ENCODE measurements around the gene MLLT3. TPM values are rescaled to one million over a fixed set of nuclear protein-coding genes. Genes with fewer than 3 reads are reported as not detected.

Gene MLLT3
- total RNA-seq, 2 experiments from 2014 or later = 59.1 to 60.8 TPM

DNA sequence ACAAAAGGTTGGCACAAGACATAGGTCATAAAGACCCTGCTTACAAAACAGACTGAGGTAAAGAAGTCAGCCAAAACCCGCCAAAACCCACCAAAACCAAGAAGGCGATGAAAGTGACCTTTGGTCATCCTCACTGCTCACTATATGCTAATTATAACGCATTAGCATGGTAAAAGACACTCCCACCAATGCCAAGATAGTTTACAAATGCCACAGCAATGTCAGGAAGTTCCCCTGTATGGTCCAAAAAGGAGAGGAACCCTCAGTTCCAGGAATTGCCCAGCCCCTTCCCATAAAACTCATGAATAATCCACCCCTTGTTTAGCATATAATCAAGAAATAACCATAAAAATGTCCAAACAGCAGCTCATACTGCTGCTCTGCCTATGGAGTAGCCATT, 27.7 kb downstream of the MLLT3 start:
- no peaks in the 10 kb centered on the region for H3K27me3 Mint-ChIP-seq
- POLR2A ChIA-PET = no interaction called here
- peaks cover 31% of the 10 kb centered on the region for H3K36me3 Mint-ChIP-seq (ENCODE audit: low read depth)
- H3K27ac Mint-ChIP-seq = no peak overlapping the region
- intact Hi-C loops (cut with micrococcal nuclease) = no loop called here
- TF ChIP-seq, protein P1, sequence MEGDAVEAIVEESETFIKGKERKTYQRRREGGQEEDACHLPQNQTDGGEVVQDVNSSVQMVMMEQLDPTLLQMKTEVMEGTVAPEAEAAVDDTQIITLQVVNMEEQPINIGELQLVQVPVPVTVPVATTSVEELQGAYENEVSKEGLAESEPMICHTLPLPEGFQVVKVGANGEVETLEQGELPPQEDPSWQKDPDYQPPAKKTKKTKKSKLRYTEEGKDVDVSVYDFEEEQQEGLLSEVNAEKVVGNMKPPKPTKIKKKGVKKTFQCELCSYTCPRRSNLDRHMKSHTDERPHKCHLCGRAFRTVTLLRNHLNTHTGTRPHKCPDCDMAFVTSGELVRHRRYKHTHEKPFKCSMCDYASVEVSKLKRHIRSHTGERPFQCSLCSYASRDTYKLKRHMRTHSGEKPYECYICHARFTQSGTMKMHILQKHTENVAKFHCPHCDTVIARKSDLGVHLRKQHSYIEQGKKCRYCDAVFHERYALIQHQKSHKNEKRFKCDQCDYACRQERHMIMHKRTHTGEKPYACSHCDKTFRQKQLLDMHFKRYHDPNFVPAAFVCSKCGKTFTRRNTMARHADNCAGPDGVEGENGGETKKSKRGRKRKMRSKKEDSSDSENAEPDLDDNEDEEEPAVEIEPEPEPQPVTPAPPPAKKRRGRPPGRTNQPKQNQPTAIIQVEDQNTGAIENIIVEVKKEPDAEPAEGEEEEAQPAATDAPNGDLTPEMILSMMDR (IDR thresholded peaks at IDR 0.05) = no peak
- ATAC-seq (no peak), DNase-seq (no peak)
- H3K9me3 Mint-ChIP-seq = peaks cover 2% of the 10 kb centered on the region
- H3K4me3 Mint-ChIP-seq = no peak overlapping the region
- peaks cover 59% of the 10 kb centered on the region for H3K4me1 Mint-ChIP-seq (ENCODE audit: low read depth)
- CTCF ChIA-PET = no interaction called here

DNA sequence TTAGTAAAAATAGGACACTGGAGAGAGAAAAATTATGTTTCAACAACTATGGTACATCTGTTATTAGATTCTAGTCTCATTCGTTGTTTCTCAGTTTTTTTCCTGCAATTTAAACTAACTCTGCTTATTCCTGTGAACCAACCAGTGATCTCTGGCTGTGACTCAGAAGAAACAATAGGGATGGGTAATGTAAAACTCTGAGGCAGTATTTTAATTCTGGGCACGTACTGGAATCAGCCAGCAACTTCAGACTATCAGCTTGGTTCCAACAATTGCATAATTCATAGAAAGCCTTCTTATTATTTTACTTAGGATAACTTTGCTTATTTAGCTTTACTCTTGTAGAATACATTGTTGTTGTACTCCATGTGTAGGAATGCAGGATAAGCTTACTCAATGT, 28.8 kb downstream of the MLLT3 start:
- Mint-ChIP-seq H3K4me3 (no peak overlapping the region), H3K27me3 (no peaks in the 10 kb centered on the region), H3K27ac (no peak overlapping the region), H3K9me3 (peaks cover 2% of the 10 kb centered on the region), H3K36me3 (ENCODE audit: low read depth) (peaks cover 25% of the 10 kb centered on the region), H3K4me1 (ENCODE audit: low read depth) (peaks cover 50% of the 10 kb centered on the region)
- ChIA-PET CTCF (no interaction called here), POLR2A (no interaction called here)
- TF ChIP-seq, protein P1 (IDR thresholded peaks at IDR 0.05) = no peak
- intact Hi-C loops (cut with micrococcal nuclease) = no loop called here
- ATAC-seq = no peak
- no peak for DNase-seq

DNA sequence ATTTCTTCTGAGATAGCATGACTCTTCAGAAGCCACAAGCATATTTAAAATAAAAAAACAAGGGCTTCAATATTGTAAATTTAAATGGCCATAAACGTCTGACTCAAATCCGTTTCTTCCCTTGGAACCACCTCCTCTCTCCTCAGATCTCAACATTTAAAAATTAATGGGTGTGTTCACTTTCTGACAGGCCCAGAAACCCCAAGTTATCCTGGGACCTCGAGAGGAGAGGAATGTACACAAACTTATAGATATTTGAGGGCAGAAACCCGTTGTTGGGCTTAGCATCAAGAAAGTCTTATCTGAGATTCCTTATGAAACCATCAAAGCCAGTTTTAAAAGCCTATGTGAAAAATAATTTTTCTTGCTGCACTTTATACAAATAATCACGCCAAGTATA, 29.2 kb downstream of the MLLT3 start:
- Mint-ChIP-seq H3K27ac (no peak overlapping the region), H3K27me3 (no peaks in the 10 kb centered on the region), H3K9me3 (peaks cover 2% of the 10 kb centered on the region), H3K4me3 (no peak overlapping the region), H3K4me1 (ENCODE audit: low read depth) (peaks cover 46% of the 10 kb centered on the region), H3K36me3 (ENCODE audit: low read depth) (peaks cover 25% of the 10 kb centered on the region)
- ATAC-seq (no peak), DNase-seq (no peak)
- POLR2A ChIA-PET = no interaction called here
- intact Hi-C loops (cut with micrococcal nuclease) = no loop called here
- TF ChIP-seq, protein P1 (IDR thresholded peaks at IDR 0.05) = no peak
- CTCF ChIA-PET = interaction anchor here (1.0 kb wide), 1 partner anchor 17 kb away, joined by 3 read pairs; no protein-coding TSS in a partner anchor

DNA sequence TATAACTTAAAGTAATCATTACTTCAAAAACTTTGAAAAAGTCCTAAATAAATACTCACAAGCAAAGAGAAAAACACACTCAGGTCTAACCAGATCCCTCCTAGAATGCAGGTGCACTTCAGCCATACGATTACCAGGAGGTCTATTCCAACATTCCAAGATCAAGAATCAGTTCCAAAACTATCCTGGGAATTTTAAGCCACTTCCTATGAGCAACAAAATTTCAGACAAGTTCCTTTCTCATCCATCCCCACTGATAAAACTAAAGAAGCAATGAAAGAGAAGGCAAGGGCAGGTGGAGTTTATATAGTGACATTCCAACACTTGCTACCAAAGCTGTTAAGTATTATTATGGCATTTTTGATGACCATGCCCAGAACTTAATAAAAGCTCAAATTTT, 29.6 kb downstream of the MLLT3 start:
- intact Hi-C loops (cut with micrococcal nuclease) = no loop called here
- Mint-ChIP-seq H3K27ac (no peak overlapping the region), H3K4me1 (ENCODE audit: low read depth) (peaks cover 42% of the 10 kb centered on the region), H3K9me3 (peaks cover 2% of the 10 kb centered on the region), H3K4me3 (no peak overlapping the region), H3K27me3 (no peaks in the 10 kb centered on the region), H3K36me3 (ENCODE audit: low read depth) (peaks cover 25% of the 10 kb centered on the region)
- no peak for DNase-seq
- CTCF ChIA-PET = interaction anchor here (1.0 kb wide), 1 partner anchor 18 kb away, joined by 3 read pairs; no protein-coding TSS in a partner anchor
- ATAC-seq = no peak
- TF ChIP-seq, protein P1 (IDR thresholded peaks at IDR 0.05) = no peak
- POLR2A ChIA-PET = no interaction called here

DNA sequence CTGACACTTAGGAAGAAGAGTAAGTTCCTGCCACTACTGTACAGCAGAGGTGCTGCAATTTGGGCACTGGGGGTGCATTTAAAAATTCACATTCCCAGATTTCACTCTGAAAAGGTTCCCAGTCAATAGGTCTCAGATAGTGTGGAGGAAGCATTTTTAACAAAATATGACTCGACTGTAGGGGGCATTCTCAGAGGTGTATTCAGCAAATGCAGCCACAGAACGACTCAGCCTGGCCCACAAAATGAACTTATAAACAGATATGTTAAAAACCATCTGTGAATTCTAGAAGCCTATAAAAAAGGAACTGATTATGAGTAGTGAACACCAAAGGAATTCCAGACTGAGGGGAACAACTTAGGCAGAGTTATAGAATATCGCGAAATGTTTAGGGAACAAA, 31.1 kb downstream of the MLLT3 start:
- CTCF ChIA-PET = no interaction called here
- TF ChIP-seq, protein P1 (IDR thresholded peaks at IDR 0.05) = no peak
- POLR2A ChIA-PET = no interaction called here
- Mint-ChIP-seq H3K27me3 (no peaks in the 10 kb centered on the region), H3K4me3 (no peak overlapping the region), H3K9me3 (peaks cover 2% of the 10 kb centered on the region), H3K4me1 (ENCODE audit: low read depth) (peaks cover 37% of the 10 kb centered on the region), H3K27ac (no peak overlapping the region), H3K36me3 (ENCODE audit: low read depth) (peaks cover 25% of the 10 kb centered on the region)
- ATAC-seq (no peak), DNase-seq (no peak)
- intact Hi-C loops (cut with micrococcal nuclease) = no loop called here

Measured in activated CD8-positive, alpha-beta T cell treated with anti-CD3 and anti-CD28 coated beads for 36 hours (primary cell).